HepG2 (cell line): Measurements from ENCODE around the gene GPR15LG. TPM values are rescaled to one million over a fixed set of nuclear protein-coding genes. Genes with fewer than 3 reads are reported as not detected.

ENCODE experiments used
- ATAC-seq: fragments of 200-7000 bp; cut with Tn5 transposase; 3 replicates; pipeline ENCODE4 v1.9.1; 2020; ENCODE audit warnings: mild to moderate bottlenecking, moderate library complexity
- BruUV-seq: library from RNA; stranded (reverse); fragments of 400-500 nt; replicated peaks from 2 replicates; lab custom pipeline; 2021; lab: Mats Ljungman, UMichigan
- CTCF ChIA-PET: fragments of 300-600 bp; formaldehyde crosslinking; extraction: SDS; loops from one replicate; lab custom pipeline; 2021; ENCODE audit warnings: low total read pairs, inconsistent platforms, low intra/inter-chr PET ratio; lab: Yijun Ruan, JAX
- POLR2A ChIA-PET: fragments of 350-600 bp; sonication (Branson Sonifier 250); formaldehyde crosslinking; loops from one replicate; lab custom pipeline; 2020; ENCODE audit warnings: antibody characterized with exemption, inconsistent platforms; lab: Yijun Ruan, JAX
- DNase-seq: peaks from one replicate; pipeline ENCODE4 v3.0.0-alpha.2; 2015; ENCODE audit warnings: low spot score
- FAIRE-seq: peaks from 3 replicates; lab custom pipeline; 2011; peaks lifted over from hg19 to GRCh38; lab: Jason Lieb, UNC
- H2AFZ ChIP-seq: one replicate; pipeline ENCODE4 v1.6.1; 2011; ENCODE audit warnings: low read length, inconsistent platforms
- H3K27ac ChIP-seq: fragments of 300-600 bp; 3 replicates; pipeline ENCODE4 v1.8.0; 2011; ENCODE audit warnings: mixed run types, mild to moderate bottlenecking, mixed read lengths, low read length, inconsistent platforms; ENCODE audit not compliant: insufficient read depth; ENCODE audit errors: extremely low read length
- H3K27me3 ChIP-seq, 2 experiments: fragments of 200-600 bp in 1 of 2; 2 replicates in 1 of 2; 3 replicates in 1 of 2; pipeline versions ENCODE4 v1.6.0 to v1.8.0; 2011; ENCODE audit warnings: low read length in 2 of 2, mild to moderate bottlenecking in 2 of 2, moderate library complexity in 2 of 2, inconsistent platforms in 1 of 2; ENCODE audit not compliant: insufficient read depth in 2 of 2, control insufficient read depth in 1 of 2
- H3K36me3 ChIP-seq, 2 experiments: fragments of 200-600 bp in 1 of 2; replicated peaks in 1 of 2; 2 replicates in 1 of 2; 3 replicates in 1 of 2; pipeline versions ENCODE4 v1.5.1 to v1.8.0; 2011; ENCODE audit warnings: low read length in 2 of 2, inconsistent platforms in 1 of 2; ENCODE audit not compliant: insufficient read depth in 2 of 2, control insufficient read depth in 1 of 2
- H3K4me1 ChIP-seq: 2 replicates; pipeline ENCODE4 v1.5.1; 2012; ENCODE audit warnings: low read length, inconsistent platforms; ENCODE audit not compliant: insufficient read depth
- H3K4me2 ChIP-seq: 2 replicates; pipeline ENCODE4 v1.6.0; 2011; ENCODE audit warnings: low read depth, low read length, inconsistent platforms
- H3K4me3 ChIP-seq, 3 experiments: fragments of 200-600 bp in 1 of 3; sonication (generic), shearing (Covaris generic) in 1 of 3; replicated peaks in 1 of 3; 2 replicates each; pipeline ENCODE4 v1.5.1; 2011 to 2016; ENCODE audit warnings: low read length in 3 of 3, inconsistent platforms in 2 of 3, low read depth in 2 of 3, mild to moderate bottlenecking in 2 of 3, control low read depth in 1 of 3, mixed read lengths in 1 of 3; ENCODE audit not compliant: insufficient read depth in 1 of 3
- H3K79me2 ChIP-seq: one replicate; pipeline ENCODE4 v1.6.1; 2011; ENCODE audit warnings: low read length, inconsistent platforms; ENCODE audit not compliant: insufficient read depth
- H3K9ac ChIP-seq: 2 replicates; pipeline ENCODE4 v1.6.0; 2011; ENCODE audit warnings: mild to moderate bottlenecking, low read depth, low read length, inconsistent platforms; ENCODE audit not compliant: insufficient read depth
- H3K9me3 ChIP-seq: 2 replicates; pipeline ENCODE4 v1.5.1; 2012; ENCODE audit warnings: mild to moderate bottlenecking, low read length
- H4K20me1 ChIP-seq: 2 replicates; pipeline ENCODE4 v1.6.0; 2011; ENCODE audit warnings: inconsistent platforms, mild to moderate bottlenecking, low read length, moderate library complexity; ENCODE audit not compliant: insufficient read depth
- CCAR2 ChIP-seq: fragments of 200-400 bp; formaldehyde crosslinking; optimal IDR thresholded peaks from 2 replicates; pipeline ENCODE3; 2018; ENCODE audit warnings: low read depth, mild to moderate bottlenecking, low read length, moderate library complexity
- FOXO4 ChIP-seq: sonication (generic); formaldehyde crosslinking; conservative IDR thresholded peaks from 2 replicates; pipeline ENCODE4 v1.8.1; 2023; ENCODE audit warnings: missing genetic modification reagents
- KMT2A ChIP-seq: sonication (generic); formaldehyde crosslinking; IDR thresholded peaks from 2 replicates; pipeline ENCODE4 v1.4.0; 2020; ENCODE audit warnings: missing genetic modification reagents
- MATR3 ChIP-seq: sonication (generic); formaldehyde crosslinking; IDR thresholded peaks from 2 replicates; pipeline ENCODE4 v1.4.0; 2020; ENCODE audit warnings: missing genetic modification reagents
- MXD1 ChIP-seq: sonication (generic); formaldehyde crosslinking; IDR thresholded peaks from 2 replicates; pipeline ENCODE4 v1.4.0; 2020; ENCODE audit warnings: mild to moderate bottlenecking, missing genetic modification reagents
- ZNF350 ChIP-seq: sonication (generic); formaldehyde crosslinking; IDR thresholded peaks from 2 replicates; pipeline ENCODE4 v1.4.0; 2020; ENCODE audit warnings: mild to moderate bottlenecking, low read depth, missing genetic modification reagents, borderline replicate concordance
- ZNF841 ChIP-seq: sonication (generic); formaldehyde crosslinking; IDR thresholded peaks from 2 replicates; pipeline ENCODE4 v1.8.1; 2023; ENCODE audit warnings: missing genetic modification reagents, borderline replicate concordance
- WGBS: methylation state at CpG from one replicate; pipeline ENCODE4 v1.1.6; 2017; ENCODE audit warnings: low lambda C conversion rate; 5-methylcytosine and 5-hydroxymethylcytosine counted together
- in situ Hi-C: cut with HindIII; loops from 2 replicates; pipeline ENCODE4 v1.10.0; 2017; ENCODE audit warnings: low pct_unique_long_range_greater_than_20kb; ENCODE audit not compliant: extremely low pct_ligation_motif_present
- intact Hi-C: fragments of 100-400 bp; cut with micrococcal nuclease; formaldehyde crosslinking; loops from one replicate; pipeline ENCODE4 v1.10.0; 2022; ENCODE audit not compliant: unreplicated experiment
- polyA plus RNA-seq, 8 experiments: library from polyadenylated mRNA; depleted of rRNA in 3 of 8; stranded (reverse) in 7 of 8; unstranded in 1 of 8; fragments of >200 nt; fragmentation: Illumina TruSeq in 4 of 8; extraction: Trizol in 4 of 8; gene quantifications; 2 replicates each; pipeline versions ENCODE4 v1.2.1 to v1.2.3, GENCODE V29; 2011 to 2016; ENCODE audit warnings: low read depth in 4 of 8, missing spikeins in 1 of 8, mixed read lengths in 1 of 8; ENCODE audit not compliant: insufficient read depth in 1 of 8
- total RNA-seq, 5 experiments: library from RNA; depleted of rRNA; stranded (reverse); fragments of >200 nt; fragmentation: Illumina TruSeq; extraction: Trizol; gene quantifications; 2 replicates each; pipeline ENCODE4 v1.2.3, GENCODE V29; 2016; ENCODE audit warnings: low read depth in 1 of 5
- TF ChIP-seq, protein P1 (sequence below): sonication (generic); formaldehyde crosslinking; IDR thresholded peaks from 2 replicates; pipeline ENCODE4 v1.8.1; 2023; ENCODE audit warnings: missing genetic modification reagents, mild to moderate bottlenecking, borderline replicate concordance
- TF ChIP-seq, protein P2 (sequence below), 2 experiments: fragments of 450-650 bp in 1 of 2; sonication (generic) in 1 of 2; formaldehyde crosslinking in 1 of 2; IDR thresholded peaks; 2 replicates each; pipeline versions ENCODE4 v1.6.1 to v1.8.0; 2016 to 2022; ENCODE audit warnings: antibody characterized with exemption in 1 of 2, mild to moderate bottlenecking in 1 of 2, missing genetic modification reagents in 1 of 2

Gene GPR15LG
- total and polyA plus RNA-seq, 2 of the 13 experiments (the other 11 are each of a cell fraction or from before 2014, with no cell fraction given) = not detected

GRCh38 chr10:84164442-84164841 is 9.2 kb upstream of the GPR15LG start:
- Histone ChIP-seq H2AFZ (no peak overlapping the region), H3K9ac (no peak overlapping the region), H3K4me1 (0 out of 2 replicates have a peak, but pooled peaks cover 10% of the 10 kb centered on the region), H3K27me3 (peaks cover 1 to 13% of the 10 kb centered on the region in 2 experiments; a peak in 3 of 5 replicates), H3K9me3 (no peaks in the 10 kb centered on the region), H3K27ac (no peak overlapping the region), H3K4me3 (no peak overlapping the region), H3K4me2 (no peak overlapping the region), H4K20me1 (no peaks in the 10 kb centered on the region), H3K36me3 (no peaks in the 10 kb centered on the region), H3K79me2 (no peaks in the 10 kb centered on the region)
- ATAC-seq = no peak
- BruUV-seq = no TSS peak
- in situ Hi-C loops = no loop called here
- 25% methylated on average over 2 of the region's 2 CpGs for WGBS
- TF ChIP-seq MXD1 (CRISPR knock-in tag) = no peak
- no peak for TF ChIP-seq MATR3 (CRISPR knock-in tag)
- TF ChIP-seq FOXO4 (CRISPR knock-in tag) = no peak
- TF ChIP-seq, protein P1, sequence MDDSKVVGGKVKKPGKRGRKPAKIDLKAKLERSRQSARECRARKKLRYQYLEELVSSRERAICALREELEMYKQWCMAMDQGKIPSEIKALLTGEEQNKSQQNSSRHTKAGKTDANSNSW (CRISPR knock-in tag) = no peak
- no peak for TF ChIP-seq CCAR2
- TF ChIP-seq, protein P2, sequence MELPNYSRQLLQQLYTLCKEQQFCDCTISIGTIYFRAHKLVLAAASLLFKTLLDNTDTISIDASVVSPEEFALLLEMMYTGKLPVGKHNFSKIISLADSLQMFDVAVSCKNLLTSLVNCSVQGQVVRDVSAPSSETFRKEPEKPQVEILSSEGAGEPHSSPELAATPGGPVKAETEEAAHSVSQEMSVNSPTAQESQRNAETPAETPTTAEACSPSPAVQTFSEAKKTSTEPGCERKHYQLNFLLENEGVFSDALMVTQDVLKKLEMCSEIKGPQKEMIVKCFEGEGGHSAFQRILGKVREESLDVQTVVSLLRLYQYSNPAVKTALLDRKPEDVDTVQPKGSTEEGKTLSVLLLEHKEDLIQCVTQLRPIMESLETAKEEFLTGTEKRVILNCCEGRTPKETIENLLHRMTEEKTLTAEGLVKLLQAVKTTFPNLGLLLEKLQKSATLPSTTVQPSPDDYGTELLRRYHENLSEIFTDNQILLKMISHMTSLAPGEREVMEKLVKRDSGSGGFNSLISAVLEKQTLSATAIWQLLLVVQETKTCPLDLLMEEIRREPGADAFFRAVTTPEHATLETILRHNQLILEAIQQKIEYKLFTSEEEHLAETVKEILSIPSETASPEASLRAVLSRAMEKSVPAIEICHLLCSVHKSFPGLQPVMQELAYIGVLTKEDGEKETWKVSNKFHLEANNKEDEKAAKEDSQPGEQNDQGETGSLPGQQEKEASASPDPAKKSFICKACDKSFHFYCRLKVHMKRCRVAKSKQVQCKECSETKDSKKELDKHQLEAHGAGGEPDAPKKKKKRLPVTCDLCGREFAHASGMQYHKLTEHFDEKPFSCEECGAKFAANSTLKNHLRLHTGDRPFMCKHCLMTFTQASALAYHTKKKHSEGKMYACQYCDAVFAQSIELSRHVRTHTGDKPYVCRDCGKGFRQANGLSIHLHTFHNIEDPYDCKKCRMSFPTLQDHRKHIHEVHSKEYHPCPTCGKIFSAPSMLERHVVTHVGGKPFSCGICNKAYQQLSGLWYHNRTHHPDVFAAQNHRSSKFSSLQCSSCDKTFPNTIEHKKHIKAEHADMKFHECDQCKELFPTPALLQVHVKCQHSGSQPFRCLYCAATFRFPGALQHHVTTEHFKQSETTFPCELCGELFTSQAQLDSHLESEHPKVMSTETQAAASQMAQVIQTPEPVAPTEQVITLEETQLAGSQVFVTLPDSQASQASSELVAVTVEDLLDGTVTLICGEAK (IDR thresholded peaks at IDR 0.05) = no peak
- TF ChIP-seq, protein P2 (CRISPR knock-in tag; IDR thresholded peaks at IDR 0.05) = no peak
- no peak for TF ChIP-seq KMT2A (CRISPR knock-in tag)
- TF ChIP-seq ZNF841 = no peak
- TF ChIP-seq ZNF350 (CRISPR knock-in tag) = no peak
- intact Hi-C loops = no loop called here
- FAIRE-seq = no peak
- POLR2A ChIA-PET = no interaction called here
- CTCF ChIA-PET = no interaction called here
- DNase-seq = no peak
